Activated T-helper 17 cell treated with anti-CD3 and anti-CD28 coated beads, Interleukin-2, amount 50 U/mL, for 72 hours (primary cell): ENCODE measurements around the gene CD81. TPM values are rescaled to one million over a fixed set of nuclear protein-coding genes. Genes with fewer than 3 reads are reported as not detected.
"Not testable (repeated sequence)": the region's sequence is repeated elsewhere in the genome, so short reads cannot be mapped to it uniquely, and the experiment has no call there.

ENCODE experiments used
- ATAC-seq: fragments of 150-1000 bp; cut with Tn5 transposase; replicated peaks from 2 replicates; pipeline ENCODE4 v1.10.0; 2021; ENCODE audit warnings: mild to moderate bottlenecking, moderate library complexity
- H3K27ac Mint-ChIP-seq: one replicate; pipeline ENCODE4 v1.8.0; 2022; ENCODE audit warnings: mixed read lengths
- H3K27me3 Mint-ChIP-seq: one replicate; pipeline ENCODE4 v1.8.0; 2022; ENCODE audit warnings: mixed read lengths
- H3K36me3 Mint-ChIP-seq: one replicate; pipeline ENCODE4 v1.8.0; 2022; ENCODE audit warnings: low read depth, mild to moderate bottlenecking, mixed read lengths
- H3K4me1 Mint-ChIP-seq: one replicate; pipeline ENCODE4 v1.8.0; 2022; ENCODE audit warnings: mixed read lengths
- H3K4me3 Mint-ChIP-seq: one replicate; pipeline ENCODE4 v1.8.0; 2022; ENCODE audit warnings: mild to moderate bottlenecking, mixed read lengths
- H3K9me3 Mint-ChIP-seq: one replicate; pipeline ENCODE4 v1.8.0; 2022; ENCODE audit warnings: mixed read lengths
- total RNA-seq, 2 donors: library from RNA; stranded (reverse); gene quantifications; one replicate each; pipeline ENCODE4 v1.2.3, GENCODE V29; 2022

Gene CD81
- total RNA-seq, 2 donors from 2014 or later = 147 to 170 TPM

- no peaks in the 10 kb centered on the region for H3K36me3 Mint-ChIP-seq
- H3K4me3 Mint-ChIP-seq = no peak overlapping the region
- peaks cover 4% of the 10 kb centered on the region for H3K9me3 Mint-ChIP-seq
- no peak for ATAC-seq
- no peak overlapping the region for H3K27ac Mint-ChIP-seq
- H3K4me1 Mint-ChIP-seq = no peaks in the 10 kb centered on the region
- no peaks in the 10 kb centered on the region for H3K27me3 Mint-ChIP-seq
These were observed 30.4 kb upstream of the CD81 start for GRCh38 chr11:2346586-2347307.

- Mint-ChIP-seq H3K9me3 (peaks cover 4% of the 10 kb centered on the region), H3K4me3 (no peak overlapping the region), H3K27me3 (no peaks in the 10 kb centered on the region), H3K4me1 (no peaks in the 10 kb centered on the region), H3K27ac (no peak overlapping the region), H3K36me3 (no peaks in the 10 kb centered on the region)
- no peak for ATAC-seq
These were observed 29.7 kb upstream of the CD81 start for GRCh38 chr11:2347308-2347830.

GRCh38 chr11:2348986-2349385 lies 28.1 kb upstream of the CD81 start:
- H3K27me3 Mint-ChIP-seq = no peaks in the 10 kb centered on the region
- no peaks in the 10 kb centered on the region for H3K36me3 Mint-ChIP-seq
- no peak overlapping the region for H3K4me3 Mint-ChIP-seq
- H3K9me3 Mint-ChIP-seq = peaks cover 4% of the 10 kb centered on the region
- no peak for ATAC-seq
- no peak overlapping the region for H3K27ac Mint-ChIP-seq
- no peaks in the 10 kb centered on the region for H3K4me1 Mint-ChIP-seq

GRCh38 chr11:2351701-2352100 lies 25.4 kb upstream of the CD81 start:
- Mint-ChIP-seq H3K9me3 (peaks cover 4% of the 10 kb centered on the region), H3K27me3 (no peaks in the 10 kb centered on the region), H3K4me1 (no peaks in the 10 kb centered on the region), H3K27ac (no peak overlapping the region), H3K36me3 (no peaks in the 10 kb centered on the region), H3K4me3 (no peak overlapping the region)
- no peak for ATAC-seq

GRCh38 chr11:2352420-2352819 lies 24.7 kb upstream of the CD81 start:
- Mint-ChIP-seq H3K27ac (no peak overlapping the region), H3K36me3 (no peaks in the 10 kb centered on the region), H3K4me1 (no peaks in the 10 kb centered on the region), H3K27me3 (no peaks in the 10 kb centered on the region), H3K4me3 (no peak overlapping the region), H3K9me3 (peaks cover 4% of the 10 kb centered on the region)
- ATAC-seq = no peak

- Mint-ChIP-seq H3K4me3 (no peak overlapping the region), H3K9me3 (no peaks in the 10 kb centered on the region), H3K27ac (no peak overlapping the region), H3K27me3 (no peaks in the 10 kb centered on the region), H3K4me1 (no peaks in the 10 kb centered on the region), H3K36me3 (no peaks in the 10 kb centered on the region)
- ATAC-seq = no peak
These were observed 22.0 kb upstream of the CD81 start for GRCh38 chr11:2355000-2355644.

- H3K36me3 Mint-ChIP-seq = no peaks in the 10 kb centered on the region
- H3K27ac Mint-ChIP-seq = no peak overlapping the region
- H3K4me1 Mint-ChIP-seq = peaks cover 4% of the 10 kb centered on the region
- H3K9me3 Mint-ChIP-seq = no peaks in the 10 kb centered on the region
- no peak overlapping the region for H3K4me3 Mint-ChIP-seq
- no peaks in the 10 kb centered on the region for H3K27me3 Mint-ChIP-seq
- no peak for ATAC-seq
These were observed 19.9 kb upstream of the CD81 start for GRCh38 chr11:2357246-2357645.

GRCh38 chr11:2357651-2358050 lies 19.5 kb upstream of the CD81 start:
- H3K27me3 Mint-ChIP-seq, H3K9me3 Mint-ChIP-seq, H3K36me3 Mint-ChIP-seq, H3K4me3 Mint-ChIP-seq, H3K27ac Mint-ChIP-seq, H3K4me1 Mint-ChIP-seq, ATAC-seq: not testable (repeated sequence)

GRCh38 chr11:2358754-2359442 lies 18.2 kb upstream of the CD81 start:
- Mint-ChIP-seq H3K27ac (no peak overlapping the region), H3K4me3 (no peak overlapping the region), H3K36me3 (no peaks in the 10 kb centered on the region), H3K4me1 (peaks cover 7% of the 10 kb centered on the region), H3K9me3 (no peaks in the 10 kb centered on the region), H3K27me3 (no peaks in the 10 kb centered on the region)
- no peak for ATAC-seq

GRCh38 chr11:2359557-2359956 lies 17.6 kb upstream of the CD81 start:
- H3K36me3 Mint-ChIP-seq = no peaks in the 10 kb centered on the region
- ATAC-seq = no peak

GRCh38 chr11:2360081-2360642 lies 16.9 kb upstream of the CD81 start:
- Mint-ChIP-seq H3K9me3 (no peaks in the 10 kb centered on the region), H3K27ac (no peak overlapping the region), H3K36me3 (no peaks in the 10 kb centered on the region), H3K4me1 (peaks cover 7% of the 10 kb centered on the region), H3K27me3 (no peaks in the 10 kb centered on the region), H3K4me3 (no peak overlapping the region)
- no peak for ATAC-seq

More at GRCh38 chr11:2359557-2359956, 17.6 kb upstream of the CD81 start:
- peaks cover 7% of the 10 kb centered on the region for H3K4me1 Mint-ChIP-seq
- no peaks in the 10 kb centered on the region for H3K9me3 Mint-ChIP-seq
- no peak overlapping the region for H3K27ac Mint-ChIP-seq
- no peak overlapping the region for H3K4me3 Mint-ChIP-seq
- H3K27me3 Mint-ChIP-seq = no peaks in the 10 kb centered on the region

GRCh38 chr11:2361565-2361964 lies 15.5 kb upstream of the CD81 start:
- no peaks in the 10 kb centered on the region for H3K36me3 Mint-ChIP-seq
- H3K27ac Mint-ChIP-seq = peak overlapping the region; percentile 39
- H3K4me3 Mint-ChIP-seq = no peak overlapping the region
- no peak for ATAC-seq
- no peaks in the 10 kb centered on the region for H3K27me3 Mint-ChIP-seq
- H3K9me3 Mint-ChIP-seq = no peaks in the 10 kb centered on the region
- H3K4me1 Mint-ChIP-seq = peaks cover 7% of the 10 kb centered on the region

- peak overlapping the region; percentile 39 for H3K27ac Mint-ChIP-seq
- no peak for ATAC-seq
- H3K4me1 Mint-ChIP-seq = peaks cover 7% of the 10 kb centered on the region
- no peaks in the 10 kb centered on the region for H3K36me3 Mint-ChIP-seq
- H3K27me3 Mint-ChIP-seq = no peaks in the 10 kb centered on the region
- no peaks in the 10 kb centered on the region for H3K9me3 Mint-ChIP-seq
- H3K4me3 Mint-ChIP-seq = no peak overlapping the region
These were observed 14.7 kb upstream of the CD81 start for GRCh38 chr11:2362414-2362813.

- ATAC-seq = no peak
- Mint-ChIP-seq H3K36me3 (no peaks in the 10 kb centered on the region), H3K27me3 (no peaks in the 10 kb centered on the region), H3K27ac (no peak overlapping the region), H3K4me1 (peaks cover 7% of the 10 kb centered on the region), H3K9me3 (no peaks in the 10 kb centered on the region), H3K4me3 (no peak overlapping the region)
These were observed 14.0 kb upstream of the CD81 start for GRCh38 chr11:2363130-2363529.
